Measurements from ENCODE around the gene CDH19. TPM values are rescaled to one million over a fixed set of nuclear protein-coding genes. Genes with fewer than 3 reads are reported as not detected.

Gene CDH19
- total RNA-seq, 1 experiment from 2014 or later = not detected

DNA sequence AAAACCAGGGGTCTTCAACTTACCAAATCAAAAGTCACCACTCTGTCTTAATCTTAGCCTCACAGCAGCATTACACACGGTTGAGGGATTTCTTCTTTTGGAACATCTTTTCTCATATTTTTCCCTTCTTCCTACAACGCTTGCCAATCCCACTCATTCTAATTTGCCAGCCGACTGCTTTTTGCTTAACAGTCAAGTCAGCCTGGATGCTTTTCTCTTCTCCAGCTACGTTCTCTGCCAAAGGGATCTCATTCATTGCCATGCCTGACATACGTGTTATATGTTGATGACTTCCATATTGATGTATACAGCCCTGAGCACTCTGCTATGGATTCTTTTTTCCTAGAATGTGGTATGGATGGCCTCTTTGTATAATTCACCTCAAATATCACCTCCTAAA is 37.3 kb downstream of the CDH19 start:
- DNase-seq (ENCODE audit: low spot score) = no peak
- H3K4me3 ChIP-seq (ENCODE audit: low read depth, low read length, poor library complexity, severe bottlenecking) = no peak overlapping the region
- BruUV-seq (replicated peaks) = no TSS peak
- H3K27me3 ChIP-seq (replicated peaks; ENCODE audit: insufficient read depth, low read depth, low read length, poor library complexity) = peaks cover 3% of the 10 kb centered on the region
- intact Hi-C loops (cut with micrococcal nuclease; ENCODE audit: unreplicated experiment) = no loop called here
- CTCF ChIA-PET = no interaction called here
- POLR2A ChIA-PET (ENCODE audit: low non-redundant PET) = no interaction called here
- no peaks in the 10 kb centered on the region for H3K9me3 ChIP-seq (ENCODE audit: low read depth, low read length, poor library complexity, severe bottlenecking)
- no peaks in the 10 kb centered on the region for H3K36me3 ChIP-seq (ENCODE audit: insufficient read depth, low read length, poor library complexity, severe bottlenecking)
- no peaks in the 10 kb centered on the region for H3K4me1 ChIP-seq (ENCODE audit: insufficient read depth, low read length, poor library complexity, severe bottlenecking)
- H3K27ac ChIP-seq (ENCODE audit: low read depth, low read length, poor library complexity, severe bottlenecking) = no peak overlapping the region
- no peak for TF ChIP-seq EZH2 (IDR thresholded peaks at IDR 0.05; ENCODE audit: borderline replicate concordance, low read depth, low read length, poor library complexity, severe bottlenecking)
- no peak for TF ChIP-seq CTCF (conservative IDR thresholded peaks at IDR 0.05; ENCODE audit: low read depth, low read length)

GRCh38 chr18:66564236-66564635 is 39.7 kb downstream of the CDH19 start:
- no peaks in the 10 kb centered on the region for H3K4me1 ChIP-seq (ENCODE audit: insufficient read depth, low read length, poor library complexity, severe bottlenecking)
- POLR2A ChIA-PET (ENCODE audit: low non-redundant PET) = no interaction called here
- intact Hi-C loops (cut with micrococcal nuclease; ENCODE audit: unreplicated experiment) = no loop called here
- CTCF ChIA-PET = no interaction called here
- H3K27me3 ChIP-seq (replicated peaks; ENCODE audit: insufficient read depth, low read depth, low read length, poor library complexity) = peaks cover 3% of the 10 kb centered on the region
- no peaks in the 10 kb centered on the region for H3K36me3 ChIP-seq (ENCODE audit: insufficient read depth, low read length, poor library complexity, severe bottlenecking)
- H3K9me3 ChIP-seq (ENCODE audit: low read depth, low read length, poor library complexity, severe bottlenecking) = no peaks in the 10 kb centered on the region
- no peak for TF ChIP-seq CTCF (conservative IDR thresholded peaks at IDR 0.05; ENCODE audit: low read depth, low read length)
- DNase-seq (ENCODE audit: low spot score) = no peak
- no peak overlapping the region for H3K4me3 ChIP-seq (ENCODE audit: low read depth, low read length, poor library complexity, severe bottlenecking)
- no peak overlapping the region for H3K27ac ChIP-seq (ENCODE audit: low read depth, low read length, poor library complexity, severe bottlenecking)
- no TSS peak for BruUV-seq (replicated peaks)

DNA sequence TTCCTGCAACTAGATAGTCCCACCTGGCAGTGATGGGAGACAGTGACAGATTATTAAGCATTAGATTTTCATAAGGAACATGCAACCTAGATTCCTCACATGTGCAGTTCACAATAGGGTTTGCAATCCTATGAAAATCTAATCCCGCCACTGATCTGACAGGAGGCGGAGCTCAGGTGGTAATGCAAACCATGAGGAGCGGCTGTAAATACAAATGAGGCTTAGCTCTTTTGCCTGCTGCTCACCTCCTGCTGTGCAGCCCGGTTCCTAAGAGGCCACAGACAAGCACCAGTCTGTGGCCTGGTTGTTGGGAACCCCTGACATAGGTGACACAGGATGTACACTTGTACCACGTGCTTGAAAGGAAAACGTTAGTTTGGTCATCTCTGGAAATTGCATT is 41.6 kb downstream of the CDH19 start:
- BruUV-seq (replicated peaks) = no TSS peak
- no peak for TF ChIP-seq CTCF (conservative IDR thresholded peaks at IDR 0.05; ENCODE audit: low read depth, low read length)
- no peak for TF ChIP-seq EZH2 (IDR thresholded peaks at IDR 0.05; ENCODE audit: borderline replicate concordance, low read depth, low read length, poor library complexity, severe bottlenecking)
- ChIA-PET CTCF (no interaction called here), POLR2A (ENCODE audit: low non-redundant PET) (no interaction called here)
- Histone ChIP-seq H3K36me3 (ENCODE audit: insufficient read depth, low read length, poor library complexity, severe bottlenecking) (no peaks in the 10 kb centered on the region), H3K27me3 (replicated peaks; ENCODE audit: insufficient read depth, low read depth, low read length, poor library complexity) (peaks cover 3% of the 10 kb centered on the region), H3K9me3 (ENCODE audit: low read depth, low read length, poor library complexity, severe bottlenecking) (no peaks in the 10 kb centered on the region), H3K27ac (ENCODE audit: low read depth, low read length, poor library complexity, severe bottlenecking) (no peak overlapping the region), H3K4me3 (ENCODE audit: low read depth, low read length, poor library complexity, severe bottlenecking) (no peak overlapping the region), H3K4me1 (ENCODE audit: insufficient read depth, low read length, poor library complexity, severe bottlenecking) (no peaks in the 10 kb centered on the region)
- intact Hi-C loops (cut with micrococcal nuclease; ENCODE audit: unreplicated experiment) = no loop called here
- no peak for DNase-seq (ENCODE audit: low spot score)
